GM19238 (cell line): ENCODE measurements around the gene AKNAD1.

Experiments
- DNase-seq: peaks from one replicate; pipeline ENCODE4 v3.0.0; 2011; ENCODE audit warnings: low spot score; ENCODE audit not compliant: insufficient read length

The AKNAD1 gene

DNA sequence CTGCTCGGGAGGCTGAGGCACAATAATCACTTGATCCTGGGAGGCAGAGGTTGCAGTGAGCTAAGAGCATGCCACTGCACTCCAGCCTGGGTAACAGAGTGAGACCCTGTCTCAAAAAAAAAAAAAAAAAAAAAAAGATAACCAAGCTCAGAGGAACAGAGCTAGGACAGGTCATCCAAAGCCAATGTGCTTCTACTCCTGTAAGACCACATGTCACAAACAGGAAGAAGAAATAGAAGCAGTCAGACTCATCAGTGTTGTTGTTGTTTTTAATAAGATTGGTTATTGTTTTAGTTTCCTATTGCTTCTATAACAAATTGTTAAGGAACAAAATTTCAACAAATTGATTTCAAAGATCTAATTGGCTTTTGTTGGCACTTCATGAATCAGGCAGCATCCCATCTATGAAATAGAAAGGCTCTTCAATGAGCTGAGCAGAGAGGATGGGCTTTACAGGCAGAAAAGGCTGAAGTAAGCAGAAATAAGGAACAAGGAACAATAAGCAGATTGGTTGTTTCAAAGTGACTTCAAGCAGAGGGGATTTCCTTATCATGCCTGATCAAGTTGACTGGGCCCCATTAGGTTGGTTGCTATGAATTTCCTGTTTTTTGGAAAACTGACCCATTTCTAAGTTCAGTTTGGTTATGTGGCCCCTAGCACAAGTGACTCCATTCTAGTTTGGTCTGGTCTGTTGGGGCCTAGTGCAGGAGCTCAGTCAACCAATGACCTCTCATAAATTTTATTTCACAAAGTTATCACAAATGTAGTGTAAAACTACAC is 6.0 kb upstream of the AKNAD1 start:
- DNase-seq, result no peak

DNA sequence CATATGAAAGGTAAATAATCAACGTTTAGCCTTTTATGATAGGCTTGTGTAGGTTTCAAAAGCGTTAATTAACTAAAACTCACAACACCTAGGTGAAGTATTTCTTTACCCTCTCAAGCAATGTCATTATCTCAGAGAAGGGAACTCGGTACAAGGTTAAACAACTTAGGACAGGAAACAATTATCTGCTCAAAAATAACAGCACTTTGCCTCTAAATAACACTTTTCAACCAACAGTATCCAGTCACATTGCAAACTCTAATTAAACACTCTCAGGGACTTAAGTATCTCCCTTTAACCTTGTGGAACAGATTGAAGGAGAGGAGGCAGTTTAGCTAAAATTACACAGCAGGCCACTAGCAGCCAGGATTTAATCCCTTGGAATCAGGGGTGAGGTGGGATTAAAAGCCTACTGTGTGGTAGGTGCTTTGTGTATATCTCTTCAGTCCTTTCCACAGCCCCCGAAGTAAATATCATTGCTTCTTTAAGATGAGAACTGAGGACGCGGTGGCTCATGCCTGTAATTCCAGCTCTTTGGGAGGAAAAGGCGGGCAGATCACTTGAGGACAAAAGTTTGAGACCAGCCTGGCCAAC is 5.2 kb upstream of the AKNAD1 start:
- no peak for DNase-seq

DNA sequence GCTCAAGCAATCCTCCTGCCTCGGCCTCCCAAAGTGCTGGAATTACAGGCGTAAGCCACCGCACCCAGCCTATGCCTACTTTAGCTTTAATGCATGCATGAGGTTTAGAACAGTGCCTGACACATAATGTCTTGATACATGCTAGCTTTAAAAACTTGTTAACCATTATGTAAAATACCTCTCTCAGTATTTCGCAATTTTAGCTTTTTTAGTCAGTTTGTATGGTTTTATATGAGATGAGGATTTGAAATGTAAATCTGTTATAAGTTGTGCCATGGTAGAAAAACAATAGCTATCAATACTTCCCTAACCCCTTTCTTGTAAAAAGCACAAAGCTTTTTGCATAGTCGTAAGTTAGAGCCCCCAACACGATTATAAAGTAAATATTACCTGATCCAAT is 4.7 kb upstream of the AKNAD1 start:
- DNase-seq, result no peak

DNA sequence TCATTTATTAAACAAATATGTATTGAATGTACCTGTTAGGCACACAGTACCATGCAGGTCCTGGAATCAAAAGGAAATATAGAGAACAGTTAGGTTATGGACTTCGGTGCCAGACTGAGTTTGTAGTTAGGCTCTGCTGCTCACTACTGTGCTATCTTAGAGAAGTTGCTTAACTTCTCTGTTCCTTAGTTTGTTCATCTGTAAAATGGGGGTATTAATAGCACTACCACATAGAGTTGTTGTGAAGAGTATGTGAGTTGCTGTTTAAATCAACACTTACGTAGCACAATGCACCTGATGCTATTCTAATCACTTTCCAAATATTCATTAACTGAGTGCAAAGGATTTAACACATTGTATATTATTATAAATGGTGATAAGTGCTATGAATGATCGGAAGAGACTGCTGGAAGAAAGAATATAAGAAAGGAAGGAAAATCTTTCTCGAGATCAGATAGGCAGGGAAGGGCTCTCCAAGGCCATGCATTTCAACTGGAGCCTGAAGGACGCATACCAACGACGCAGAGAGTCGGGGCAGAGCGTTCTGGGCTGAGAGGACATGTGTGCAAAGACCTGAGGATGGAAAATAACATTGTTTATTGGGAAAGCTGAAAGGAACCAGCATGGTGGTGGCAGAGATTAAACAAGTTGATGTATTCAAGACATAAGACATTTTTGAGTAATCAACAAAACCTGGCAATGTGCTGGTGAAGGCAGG is 3.5 kb upstream of the AKNAD1 start:
- DNase-seq, result no peak

DNA sequence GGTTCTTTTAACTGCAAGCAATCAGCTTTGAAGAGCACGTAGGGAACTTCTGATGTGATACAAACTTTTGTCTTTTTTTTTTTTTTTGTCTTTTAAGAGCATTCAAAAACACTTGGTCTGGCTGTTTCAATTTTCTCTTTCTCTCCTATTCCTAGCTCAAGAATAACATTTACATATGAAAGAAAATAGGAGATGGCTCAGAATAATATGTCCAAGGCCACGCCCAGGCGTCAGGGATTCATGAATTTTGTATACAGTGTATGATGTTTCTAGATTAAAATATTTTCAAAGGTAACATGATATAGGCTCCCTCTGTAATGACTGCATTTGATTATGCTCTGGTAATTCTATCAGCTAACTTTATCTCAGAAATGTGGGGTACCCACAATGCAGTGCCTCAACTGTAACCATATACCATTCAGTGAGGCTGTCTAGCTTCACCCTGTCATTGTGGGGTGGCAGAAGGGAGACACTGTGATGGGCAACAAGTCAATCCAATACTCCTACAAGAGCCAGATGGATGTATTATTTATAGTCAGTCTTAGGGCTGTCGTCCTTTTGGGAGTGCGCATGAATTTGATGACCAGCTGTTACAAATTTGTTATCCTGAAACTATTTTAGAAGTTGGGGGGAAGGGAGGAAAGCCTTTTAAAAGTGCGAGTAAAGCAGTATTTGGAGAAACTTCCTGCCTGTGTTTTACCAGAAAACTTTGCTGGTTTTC is 1.5 kb upstream of the AKNAD1 start:
- no peak for DNase-seq

DNA sequence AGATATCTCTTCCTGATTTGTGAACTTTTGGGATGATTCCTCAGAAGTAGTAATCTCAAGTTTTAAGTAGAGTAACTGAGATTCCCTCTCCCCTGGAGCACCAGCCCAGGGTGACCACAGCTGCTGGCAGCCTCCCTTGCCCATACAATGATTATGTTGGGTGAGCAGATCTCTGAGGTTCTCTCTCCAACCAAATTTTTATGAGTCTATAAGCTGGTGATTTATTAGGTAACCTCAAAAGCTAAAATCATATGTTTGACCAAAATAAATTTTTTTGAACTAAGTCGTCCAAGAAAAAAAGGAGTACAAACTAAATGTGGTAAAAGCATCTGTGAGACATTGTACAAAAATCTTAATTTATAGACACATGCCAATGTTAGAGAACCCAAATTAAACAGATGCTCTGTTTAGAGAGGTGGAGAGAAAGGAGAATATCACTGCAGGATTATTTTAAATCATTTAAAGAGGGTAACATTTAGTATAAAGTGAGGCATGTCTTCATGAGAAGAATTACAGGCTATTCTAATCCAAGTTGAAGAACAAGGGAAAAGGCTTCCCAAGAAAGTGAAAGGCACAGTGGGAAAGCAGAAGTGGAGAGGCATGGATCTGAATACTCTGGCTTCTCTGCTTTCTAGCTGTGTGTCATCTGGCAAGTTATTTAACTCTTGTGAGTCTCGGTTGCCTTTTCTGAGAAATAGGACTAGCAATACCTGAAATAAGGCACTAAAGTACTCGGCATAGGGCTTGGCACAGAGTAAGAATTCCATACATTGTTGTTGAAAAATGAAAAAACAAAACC is 2.5 kb downstream of the AKNAD1 start:
- DNase-seq, result no peak

DNA sequence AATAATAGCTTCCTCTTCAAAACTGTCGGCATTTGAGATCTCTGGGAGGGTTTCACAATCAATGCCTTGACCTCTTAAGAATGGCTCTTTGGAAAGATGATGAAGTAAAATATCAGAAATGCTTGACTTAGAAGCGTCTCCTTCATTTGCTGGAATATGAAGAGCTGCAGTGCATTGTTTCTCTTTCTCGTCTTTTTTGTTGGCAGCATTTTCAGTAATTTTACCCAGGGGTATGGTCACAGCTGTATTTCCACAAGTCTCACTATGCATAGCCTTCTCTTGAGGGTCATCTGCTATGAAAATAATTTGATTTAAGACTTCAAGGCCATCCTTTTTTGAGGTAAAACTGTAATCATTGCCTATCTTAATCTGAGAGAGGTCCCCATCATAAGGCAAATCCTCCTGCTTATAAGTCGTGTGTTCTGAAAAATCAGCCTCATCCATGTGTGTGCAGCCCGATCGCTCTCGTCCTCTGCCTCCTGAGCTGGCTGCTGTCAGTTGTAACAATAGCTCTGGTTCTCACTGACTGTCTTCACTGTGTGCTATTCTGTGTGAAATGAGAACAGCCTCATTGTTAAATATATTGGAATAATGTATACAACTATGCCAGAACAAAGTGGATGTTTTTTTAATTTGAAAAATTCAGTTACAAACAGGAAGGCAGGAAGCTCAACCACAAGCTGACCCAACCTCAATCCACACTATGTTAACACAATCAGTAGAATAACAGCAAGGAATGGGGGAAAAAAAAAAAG is 4.5 kb downstream of the AKNAD1 start:
- DNase-seq, result no peak

DNA sequence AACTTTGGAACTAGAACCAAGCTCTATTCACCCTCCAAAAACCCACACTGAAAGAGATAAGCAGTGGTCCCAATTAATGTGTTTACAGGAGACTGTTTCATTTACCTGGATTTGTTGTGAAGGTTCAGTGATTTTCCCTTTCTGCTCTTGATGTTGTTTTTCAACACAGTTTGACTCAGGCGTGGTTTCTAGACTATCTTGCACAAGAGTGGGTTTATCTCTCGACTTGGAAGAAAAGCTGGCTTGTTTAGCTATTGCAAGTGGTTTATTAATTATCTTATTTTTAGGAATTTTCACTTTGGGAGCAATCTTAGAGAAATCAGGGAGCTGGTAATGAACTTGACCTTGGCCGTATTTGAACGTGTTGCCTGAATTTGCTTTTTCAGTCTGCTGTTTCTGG is 5.3 kb downstream of the AKNAD1 start:
- no peak for DNase-seq

DNA sequence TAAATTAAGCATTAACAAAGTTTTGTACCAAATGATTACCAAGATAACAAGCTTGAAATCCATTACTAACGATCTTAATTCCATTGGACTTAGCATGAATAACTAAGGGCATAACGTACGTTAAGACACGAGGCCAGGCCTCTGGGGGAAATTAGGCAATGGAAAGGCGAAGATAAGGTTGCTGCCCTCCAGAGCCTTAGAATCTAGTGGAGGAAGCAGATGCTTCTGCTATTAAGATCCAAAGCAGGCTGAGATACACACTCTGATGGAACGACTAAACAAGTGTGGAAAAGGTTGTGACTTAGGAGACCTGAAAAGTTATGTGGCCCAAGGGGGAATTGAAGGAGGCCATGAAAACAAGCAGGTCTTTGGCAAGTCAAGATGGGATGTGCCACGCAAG is 6.0 kb downstream of the AKNAD1 start:
- DNase-seq, result no peak

DNA sequence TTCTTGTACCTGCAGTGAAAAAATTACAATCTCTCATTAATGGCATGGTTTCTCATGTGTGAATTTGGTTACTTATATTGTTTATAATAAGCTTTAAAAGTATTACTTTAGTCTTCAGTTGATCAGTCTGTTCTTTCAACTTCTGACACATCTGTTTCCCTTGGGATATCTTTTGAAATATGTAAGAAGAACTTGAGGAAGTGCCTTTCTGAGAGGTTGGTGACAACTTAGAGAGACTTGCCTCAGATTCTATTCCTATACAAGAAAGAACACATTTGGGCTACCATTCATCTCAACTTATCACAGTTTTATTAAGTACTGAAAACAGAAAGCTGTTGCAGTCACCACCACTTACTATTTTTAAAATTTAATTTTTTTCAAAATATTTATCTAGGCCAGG is 8.1 kb downstream of the AKNAD1 start:
- DNase-seq, result no peak

DNA sequence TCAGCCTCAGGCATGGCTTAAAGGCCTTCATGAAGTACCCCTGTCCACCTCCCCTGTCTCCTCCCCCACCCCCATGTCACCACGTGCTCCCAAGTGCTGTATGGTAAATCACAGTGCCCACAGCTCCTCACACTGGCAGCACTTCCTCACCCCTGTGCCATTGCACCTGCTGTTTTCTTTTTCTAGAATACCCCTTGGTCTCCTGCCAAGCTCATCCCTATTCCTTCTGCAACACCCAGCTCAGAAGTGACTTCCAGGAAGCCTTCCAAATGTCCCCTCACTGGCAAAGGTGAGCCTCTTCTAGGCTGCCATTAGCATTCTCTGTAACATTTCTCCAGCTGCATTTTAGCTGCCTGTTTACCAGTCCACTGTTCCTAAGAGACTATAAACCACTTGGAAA is 9.4 kb downstream of the AKNAD1 start:
- DNase-seq, result no peak

DNA sequence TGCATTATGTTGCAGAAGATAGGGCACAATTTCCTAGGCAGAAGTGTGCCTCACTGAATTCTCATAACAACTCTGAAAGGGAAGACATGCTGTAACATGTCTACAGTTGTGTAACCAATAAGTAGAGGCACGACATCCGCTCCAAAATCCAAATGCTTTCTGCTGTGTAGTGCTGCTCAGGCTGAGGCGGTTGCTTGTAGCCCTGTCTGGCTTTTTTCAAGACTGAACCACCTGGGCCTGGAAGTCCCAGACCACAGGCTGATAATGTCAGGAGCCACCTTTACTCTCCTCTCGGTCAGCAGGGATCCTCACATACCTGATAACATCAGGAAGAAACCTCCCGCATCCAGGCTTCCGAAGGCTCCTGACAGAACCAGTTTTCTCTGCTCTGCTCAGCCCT is 10.9 kb downstream of the AKNAD1 start:
- DNase-seq, result no peak

DNA sequence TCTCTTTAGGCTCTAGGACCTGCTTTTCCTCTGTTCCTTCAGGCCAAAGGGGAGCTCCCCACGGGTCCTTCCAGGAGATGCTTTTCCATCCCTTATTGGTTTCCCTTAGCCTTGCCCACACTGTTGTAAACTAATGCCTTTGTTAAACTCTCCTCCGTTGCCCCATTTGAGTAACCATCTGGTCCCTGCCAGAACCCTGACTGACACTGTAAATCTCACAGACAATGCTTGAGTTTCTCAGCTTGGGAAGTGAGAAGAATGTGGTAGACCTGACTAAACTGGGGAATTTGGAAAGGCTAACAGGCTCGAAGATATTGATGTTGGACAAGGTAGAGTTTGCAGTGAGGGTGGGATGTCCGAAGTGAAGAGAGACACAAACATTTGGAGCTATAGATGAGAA is 11.4 kb downstream of the AKNAD1 start:
- no peak for DNase-seq

DNA sequence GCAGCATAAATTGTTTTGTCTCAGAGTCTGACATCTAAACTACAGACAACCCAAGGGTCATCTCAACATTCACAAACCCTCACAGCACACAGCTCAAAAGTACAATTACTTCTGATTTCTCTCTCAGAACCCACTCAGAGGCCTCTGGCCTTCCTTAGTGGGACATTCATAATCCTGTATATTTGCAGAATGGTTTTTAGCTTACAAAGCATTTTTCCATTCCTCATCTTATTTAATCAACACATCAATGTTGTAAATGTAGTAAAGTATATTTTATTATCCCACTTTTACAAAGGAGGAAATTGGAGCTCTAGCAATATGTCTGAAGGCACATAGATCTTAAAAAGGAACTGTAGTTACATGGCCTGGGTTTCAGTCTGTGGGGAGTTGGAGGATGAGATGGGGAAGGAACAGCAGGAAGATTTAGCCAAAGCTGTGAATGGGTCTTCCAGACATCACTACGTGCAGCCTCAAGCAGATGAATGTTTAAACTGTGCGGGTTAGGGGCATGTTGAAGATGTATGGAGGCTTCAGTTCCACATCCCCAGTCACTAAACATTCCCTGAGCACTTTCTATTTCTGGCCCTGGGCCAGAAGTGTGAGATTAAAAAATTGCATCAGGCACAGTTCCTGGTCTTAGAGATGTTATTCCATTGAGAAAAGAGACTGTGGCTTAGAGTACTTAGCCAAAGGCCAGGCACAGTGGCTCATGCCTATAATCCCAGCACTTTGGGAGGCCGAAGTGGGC is 13.3 kb downstream of the AKNAD1 start:
- DNase-seq, result no peak

DNA sequence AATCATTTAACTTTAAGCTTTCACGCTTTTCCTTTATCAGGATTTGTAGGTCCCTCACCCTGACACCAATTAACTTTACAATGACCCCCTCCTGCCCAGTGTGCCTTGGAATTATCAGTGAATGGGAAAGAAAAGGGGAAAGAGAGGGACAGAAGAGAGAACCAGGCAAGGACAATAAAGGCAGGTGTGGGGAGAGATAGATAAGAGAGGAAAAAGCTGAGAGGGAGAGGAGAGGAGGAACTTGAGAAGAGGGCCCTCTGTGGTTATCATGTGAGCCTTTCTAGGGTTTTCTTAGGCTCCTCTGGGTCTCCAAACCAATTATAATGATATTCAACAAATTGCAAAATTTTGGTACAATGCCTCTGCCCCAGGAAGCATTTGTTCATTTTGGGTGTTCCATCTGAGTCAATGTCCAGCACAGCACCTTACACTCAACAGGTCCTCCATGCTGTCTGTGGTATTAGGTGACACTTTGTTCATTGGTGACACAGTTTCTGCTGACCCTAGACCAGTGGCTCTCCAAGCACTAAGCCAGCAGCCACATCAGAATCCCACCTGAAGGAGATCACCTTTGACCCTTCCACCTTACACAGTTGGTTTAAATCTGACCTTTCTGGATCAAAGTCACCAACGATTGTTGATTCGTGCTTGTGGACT is 14.2 kb downstream of the AKNAD1 start:
- no peak for DNase-seq

DNA sequence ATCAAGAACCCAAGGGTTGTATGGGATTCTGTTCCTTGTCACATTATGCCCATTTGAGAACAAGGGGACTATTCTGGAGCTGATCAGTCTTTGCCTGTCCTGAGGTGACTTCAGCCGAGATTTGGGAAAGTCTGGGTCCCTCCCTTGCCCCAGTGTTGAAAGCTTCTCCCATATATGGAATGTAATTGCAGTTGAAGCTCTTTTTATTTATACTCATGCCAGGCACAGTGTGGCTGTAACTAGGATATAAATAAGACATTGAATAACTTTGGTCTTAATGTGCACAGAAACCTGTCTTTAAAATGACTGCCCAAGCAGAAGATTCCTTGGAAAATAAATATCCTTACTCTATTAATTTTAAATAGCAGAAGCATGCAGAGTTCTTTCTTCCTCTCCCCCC is 15.2 kb downstream of the AKNAD1 start:
- no peak for DNase-seq

DNA sequence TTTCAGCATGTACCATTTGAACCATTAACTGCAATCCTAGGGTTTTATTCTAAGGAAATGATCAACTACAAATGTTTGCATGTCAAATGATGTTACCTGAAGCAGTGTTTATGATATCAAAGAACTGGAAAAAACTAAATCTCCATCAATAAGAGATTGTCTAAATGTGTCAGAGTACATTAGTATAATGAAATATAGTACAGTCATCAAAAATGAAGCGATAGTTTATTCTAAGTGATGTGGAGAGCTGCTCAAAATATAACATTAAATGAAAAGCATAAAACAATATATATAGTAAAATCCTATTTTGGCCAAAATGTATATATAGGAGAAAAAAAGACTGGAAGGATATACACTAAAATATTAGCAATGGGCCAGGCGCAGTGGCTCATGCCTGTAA is 24.0 kb downstream of the AKNAD1 start:
- DNase-seq, result no peak

DNA sequence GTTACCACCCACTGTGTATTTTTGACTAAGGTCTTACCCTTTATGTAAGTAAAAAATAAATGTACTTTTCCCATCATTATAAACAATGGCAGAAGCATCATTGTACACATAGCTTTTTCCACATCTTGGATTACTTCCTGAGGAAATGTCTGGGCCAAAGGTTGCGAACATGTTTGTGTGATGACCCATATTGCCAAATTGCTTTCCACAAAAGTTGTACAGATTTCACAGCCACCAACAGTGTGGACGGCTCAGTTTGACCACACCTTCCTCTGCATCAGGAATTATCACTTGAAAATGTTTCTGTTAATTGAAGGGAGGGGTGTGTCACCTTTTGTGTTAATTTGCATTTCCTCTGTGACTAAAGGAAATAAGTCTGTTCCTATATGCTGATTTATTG is 25.7 kb downstream of the AKNAD1 start:
- DNase-seq, result no peak
